A549 (cell line): ENCODE measurements around the gene KRT36. TPM values are rescaled to one million over a fixed set of nuclear protein-coding genes. Genes with fewer than 3 reads are reported as not detected.

Experiments
- ATAC-seq, 2 experiments: fragments of 200-7000 bp in 1 of 2; fragments of >200 bp in 1 of 2; cut with Nextera tagmentation in 1 of 2; cut with Tn5 transposase in 1 of 2; 3 replicates each; pipeline versions ENCODE4 v1.8.0 to v1.9.1; 2018 to 2020; ENCODE audit warnings: mild to moderate bottlenecking in 1 of 2, moderate library complexity in 1 of 2
- CTCF ChIA-PET: fragments of 300-600 bp; sonication (Branson Sonifier 250); formaldehyde crosslinking; extraction: SDS; loops from one replicate; lab custom pipeline; 2021; ENCODE audit warnings: antibody characterized with exemption, inconsistent platforms; lab: Yijun Ruan, JAX
- POLR2A ChIA-PET: fragments of 350-600 bp; formaldehyde crosslinking; extraction: SDS; loops from one replicate; lab custom pipeline; 2021; ENCODE audit warnings: antibody characterized with exemption, inconsistent platforms; lab: Yijun Ruan, JAX
- DNase-seq, 2 experiments: peaks; one replicate each; pipeline versions ENCODE4 v3.0.0 to v3.0.0-alpha.2; 2011 to 2016; ENCODE audit warnings: low read depth in 1 of 2, low spot score in 1 of 2
- FAIRE-seq: peaks from 2 replicates; lab custom pipeline; 2011; peaks lifted over from hg19 to GRCh38; lab: Jason Lieb, UNC
- H3K27ac ChIP-seq, 2 experiments: fragments of >200 bp; sonication (Bioruptor Twin); formaldehyde crosslinking; 3 replicates each; pipeline ENCODE4 v1.5.1; 2016 to 2017
- H3K4me1 ChIP-seq: fragments of >200 bp; sonication (Bioruptor Twin); formaldehyde crosslinking; 3 replicates; pipeline ENCODE4 v1.6.1; 2016
- H3K4me2 ChIP-seq: fragments of >200 bp; sonication (Bioruptor Twin); formaldehyde crosslinking; 3 replicates; pipeline ENCODE4 v1.6.1; 2016
- H3K4me3 ChIP-seq: fragments of >200 bp; sonication (Bioruptor Twin); formaldehyde crosslinking; 3 replicates; pipeline ENCODE4 v1.5.1; 2016
- H3K9me3 ChIP-seq: fragments of >200 bp; sonication (Bioruptor Twin); formaldehyde crosslinking; 3 replicates; pipeline ENCODE4 v1.6.1; 2016
- CEBPB ChIP-seq, 2 experiments: fragments of >200 bp in 1 of 2; sonication (Bioruptor Twin) in 1 of 2; formaldehyde crosslinking in 1 of 2; IDR thresholded peaks; 2 replicates each; pipeline ENCODE4 v1.6.1; 2012 to 2016
- EHMT2 ChIP-seq: fragments of 200-600 bp; sonication (generic); IDR thresholded peaks from 2 replicates; pipeline ENCODE4 v1.6.1; 2016; ENCODE audit warnings: antibody characterized with exemption, low read depth, mild to moderate bottlenecking, moderate library complexity
- EP300 ChIP-seq, 2 experiments: fragments of >200 bp; sonication (Bioruptor Twin); formaldehyde crosslinking; IDR thresholded peaks; 2 replicates in 1 of 2; 3 replicates in 1 of 2; pipeline ENCODE4 v1.6.1; 2016 to 2017
- HMGXB4 ChIP-seq: fragments of 250-450 bp; sonication (Bioruptor Pico); IDR thresholded peaks from 2 replicates; pipeline ENCODE4 v1.5.0; 2021; ENCODE audit warnings: mild to moderate bottlenecking, moderate library complexity, borderline replicate concordance
- MAFK ChIP-seq: fragments of 450-650 bp; IDR thresholded peaks from 2 replicates; pipeline ENCODE4 v1.6.1; 2014; ENCODE audit not compliant: partially characterized antibody
- MAX ChIP-seq: IDR thresholded peaks from 2 replicates; pipeline ENCODE4 v1.6.1; 2012
- POLR2A ChIP-seq: IDR thresholded peaks from 2 replicates; pipeline ENCODE4 v1.6.1; 2012; ENCODE audit warnings: mild to moderate bottlenecking, low read length
- RAD21 ChIP-seq, 2 experiments: fragments of >200 bp in 1 of 2; sonication (Bioruptor Twin) in 1 of 2; formaldehyde crosslinking in 1 of 2; IDR thresholded peaks in 1 of 2; conservative IDR thresholded peaks in 1 of 2; 2 replicates in 1 of 2; 3 replicates in 1 of 2; pipeline ENCODE4 v1.6.1; 2012 to 2018; ENCODE audit warnings: inconsistent platforms in 1 of 2
- USF2 ChIP-seq: fragments of 450-650 bp; IDR thresholded peaks from 2 replicates; pipeline ENCODE4 v1.6.1; 2014; ENCODE audit warnings: antibody characterized with exemption
- ZNF302 ChIP-seq: fragments of 250-450 bp; sonication (Bioruptor Pico); IDR thresholded peaks from 2 replicates; pipeline ENCODE4 v1.9.0; 2021; ENCODE audit warnings: inconsistent platforms, mild to moderate bottlenecking, moderate library complexity
- WGBS: methylation state at CpG from one replicate; pipeline ENCODE4 v1.1.6; 2017; ENCODE audit errors: missing lambda C conversion rate; 5-methylcytosine and 5-hydroxymethylcytosine counted together
- polyA plus RNA-seq, 4 experiments: library from polyadenylated mRNA; depleted of rRNA in 3 of 4; stranded (reverse); fragments of >200 nt; fragmentation: RNase III in 1 of 4; extraction: RNeasy Plus Mini Kit Qiagen cat#74134 plus additional on column Dnase treatment in 1 of 4; gene quantifications; 2 replicates in 3 of 4; 3 replicates in 1 of 4; pipeline ENCODE4 v1.2.3, GENCODE V29; 2011 to 2017

The KRT36 gene
- polyA plus RNA-seq, 2 of the 4 experiments (the other 2 are of a cell fraction), result not detected

GRCh38 chr17:41520821-41521521 lies 31.3 kb upstream of the KRT36 start (continued):
- no peak for TF ChIP-seq HMGXB4 (CRISPR knock-in tag)

- Histone ChIP-seq H3K9me3 (no peaks in the 10 kb centered on the region), H3K4me2 (no peak overlapping the region), H3K4me3 (no peak overlapping the region), H3K27ac (peak overlapping the region in 1 of 2 experiments; percentile 82; a peak in 3 of 6 replicates), H3K4me1 (peaks cover 29% of the 10 kb centered on the region)
- TF ChIP-seq USF2 (no peak), POLR2A (no peak), EP300 (IDR thresholded peaks at IDR 0.05) (no peak), CEBPB (IDR thresholded peaks at IDR 0.05) (no peak), EHMT2 (no peak)
- DNase-seq (no peak), ATAC-seq (no peak), FAIRE-seq (no peak)
- POLR2A ChIA-PET, result no interaction called here
- WGBS, result 68% methylated on average over 10 of the region's 11 CpGs
- CTCF ChIA-PET, result interaction anchor here (1.2 to 20.5 kb wide), 3 partner anchors 14 to 129 kb away, joined by 4 to 163 read pairs (median 15); partner anchors contain the start of gene KRT13
These were observed 30.0 kb upstream of the KRT36 start for GRCh38 chr17:41519501-41520224.

- DNase-seq (no peak), ATAC-seq (peak; percentile 43 to 44; a peak in 4 of 6 replicates), FAIRE-seq (no peak)
- ChIA-PET POLR2A (no interaction called here), CTCF (interaction anchor here (0.6 to 20.5 kb wide), 6 partner anchors 11 to 129 kb away, joined by 3 to 163 read pairs (median 5); partner anchors contain the start of gene KRT13)
- H3K4me1 ChIP-seq, result peaks cover 29% of the 10 kb centered on the region
- TF ChIP-seq MAX, result no peak
- TF ChIP-seq RAD21 (conservative IDR thresholded peaks at IDR 0.05 in 1 of 2, IDR thresholded peaks at IDR 0.05 in 1 of 2), result 0 out of 5 replicates have a peak, but pooled peaks of 1 of the 2 experiments have one; percentile 16
- no peak within 1 kb of the TSS for H3K4me2 ChIP-seq
- H3K27ac ChIP-seq, result peak within 1 kb of the TSS in 1 of 2 experiments; percentile 82; a peak in 3 of 6 replicates
- H3K9me3 ChIP-seq, result no peaks in the 10 kb centered on the region
- 76% methylated on average over 8 of the region's 8 CpGs for WGBS
- H3K4me3 ChIP-seq, result no peak within 1 kb of the TSS
These were observed 29.2 kb upstream of the KRT36 start, which contains the start of gene KRT15 for GRCh38 chr17:41518789-41519449. Gene KRT15, minus strand, starts transcription at chr17:41518890. Its CDS starts 63 bp downstream, at chr17:41518827.

- no peak overlapping the region for H3K4me3 ChIP-seq
- H3K9me3 ChIP-seq, result no peaks in the 10 kb centered on the region
- ATAC-seq (no peak), FAIRE-seq (no peak), DNase-seq (no peak)
- ChIA-PET CTCF (interaction anchor here (1.0 to 20.5 kb wide), 7 partner anchors 12 to 145 kb away, joined by 3 to 163 read pairs (median 5); no protein-coding TSS in a partner anchor), POLR2A (no interaction called here)
- peaks cover 29% of the 10 kb centered on the region for H3K4me1 ChIP-seq
- H3K4me2 ChIP-seq, result no peak overlapping the region
- no peak overlapping the region for H3K27ac ChIP-seq
- TF ChIP-seq ZNF302 (CRISPR knock-in tag) (no peak), MAFK (peak; percentile 69)
- WGBS, result 88% methylated on average over 3 of the region's 3 CpGs
These were observed 28.3 kb upstream of the KRT36 start for GRCh38 chr17:41518031-41518430.
